Left renal cortex interstitium (tissue), 4 donors: Measurements from ENCODE around the gene SIPA1. TPM values are rescaled to one million over a fixed set of nuclear protein-coding genes. Genes with fewer than 3 reads are reported as not detected.

Experiments
- DNase-seq, 4 donors: peaks; one replicate each; pipeline ENCODE4 v3.0.0-alpha.2; 2013; ENCODE audit warnings: low read depth in 4 of 4, low spot score in 2 of 4, missing footprints in 1 of 4
- polyA plus RNA-seq, 4 donors: library from polyadenylated mRNA; unstranded; fragments of 120-200 nt; gene quantifications; one replicate each; pipeline ENCODE4 v1.2.1, GENCODE V29; 2013; ENCODE audit not compliant: insufficient read length in 4 of 4

Gene SIPA1
- polyA plus RNA-seq, 4 donors = 23.2 to 46.3 (median 31.4) TPM

- no peak for DNase-seq
These were observed 2.8 kb downstream of the SIPA1 start for GRCh38 chr11:65640483-65641296.

- DNase-seq = no peak
These were observed 3.6 kb downstream of the SIPA1 start for GRCh38 chr11:65641297-65642013.

GRCh38 chr11:65642014-65642671, 4.2 kb downstream of the SIPA1 start:
- DNase-seq = no peak

DNA sequence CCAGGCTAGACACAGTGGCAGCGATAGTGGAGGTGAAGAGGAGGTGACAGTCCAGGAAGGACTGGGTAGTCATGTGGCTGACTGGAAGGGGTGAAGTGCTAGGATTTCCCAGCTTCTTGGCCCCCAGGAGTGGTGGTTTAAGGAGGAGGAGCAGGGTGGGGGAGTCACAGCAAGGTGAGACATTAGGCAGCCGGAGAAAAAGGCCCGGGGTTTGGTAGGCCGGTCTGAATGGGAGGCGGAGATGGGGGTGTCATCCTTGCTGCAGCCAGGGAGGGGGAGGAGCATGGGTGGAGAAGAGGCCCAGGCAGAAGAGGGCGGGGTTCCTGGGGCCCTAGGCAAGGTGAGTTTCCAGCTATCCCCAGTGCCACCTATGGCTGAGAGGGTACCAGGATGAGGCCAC, 6.1 kb downstream of the SIPA1 start:
- no peak for DNase-seq

DNA sequence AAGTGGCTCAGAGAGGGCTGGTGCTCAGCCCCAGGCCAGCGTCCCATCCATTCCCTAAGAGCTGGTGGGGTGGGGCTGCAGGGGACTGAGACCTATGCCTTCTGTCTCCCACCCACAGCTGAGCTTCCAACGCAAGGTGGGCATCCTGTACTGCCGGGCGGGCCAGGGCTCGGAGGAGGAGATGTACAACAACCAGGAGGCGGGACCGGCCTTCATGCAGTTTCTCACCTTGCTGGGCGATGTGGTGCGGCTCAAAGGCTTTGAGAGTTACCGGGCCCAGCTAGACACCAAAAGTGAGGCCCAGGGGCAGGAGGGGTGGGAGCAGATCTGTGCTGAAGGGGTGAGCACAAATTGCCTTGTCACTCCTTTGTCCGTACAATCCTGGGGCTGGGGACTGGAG, 6.9 kb downstream of the SIPA1 start:
- DNase-seq = no peak

GRCh38 chr11:65645710-65646109, 7.8 kb downstream of the SIPA1 start:
- no peak for DNase-seq

- DNase-seq = no peak
These were observed 8.5 kb downstream of the SIPA1 start for GRCh38 chr11:65646288-65646957.

DNA sequence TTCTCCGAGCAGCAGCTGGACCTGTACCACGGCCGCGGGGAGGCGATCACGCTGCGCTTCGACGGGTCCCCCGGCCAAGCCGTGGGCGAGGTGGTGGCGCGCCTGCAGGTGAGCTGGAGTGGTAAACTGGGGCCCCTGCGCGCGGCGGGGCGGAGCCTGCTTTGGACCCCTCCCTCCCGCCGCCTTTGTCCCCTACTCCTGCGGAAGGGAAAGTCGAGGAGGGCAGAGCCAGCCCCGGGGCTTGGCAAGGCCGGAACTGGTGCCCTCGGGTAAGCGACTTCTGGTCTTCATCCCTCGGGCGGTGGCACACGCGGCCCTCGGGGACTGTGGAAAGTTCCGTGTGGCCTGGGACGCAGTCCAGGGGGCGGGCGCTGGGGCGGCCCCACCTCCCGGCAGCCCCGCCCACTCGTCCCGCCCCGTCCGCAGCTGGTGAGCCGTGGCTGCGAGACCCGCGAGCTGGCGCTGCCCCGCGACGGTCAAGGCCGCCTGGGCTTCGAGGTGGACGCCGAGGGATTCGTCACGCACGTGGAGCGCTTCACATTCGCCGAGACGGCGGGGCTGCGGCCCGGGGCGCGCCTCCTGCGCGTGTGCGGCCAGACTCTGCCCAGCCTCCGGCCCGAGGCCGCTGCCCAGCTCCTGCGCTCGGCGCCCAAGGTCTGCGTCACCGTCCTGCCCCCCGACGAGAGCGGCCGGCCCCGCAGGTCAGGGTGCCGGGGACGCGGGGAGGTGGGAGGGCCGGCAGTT, 9.2 kb downstream of the SIPA1 start:
- DNase-seq = peak in 1 of 4 donors; percentile 29

GRCh38 chr11:65648997-65649493, 11.1 kb downstream of the SIPA1 start:
- DNase-seq = no peak

DNA sequence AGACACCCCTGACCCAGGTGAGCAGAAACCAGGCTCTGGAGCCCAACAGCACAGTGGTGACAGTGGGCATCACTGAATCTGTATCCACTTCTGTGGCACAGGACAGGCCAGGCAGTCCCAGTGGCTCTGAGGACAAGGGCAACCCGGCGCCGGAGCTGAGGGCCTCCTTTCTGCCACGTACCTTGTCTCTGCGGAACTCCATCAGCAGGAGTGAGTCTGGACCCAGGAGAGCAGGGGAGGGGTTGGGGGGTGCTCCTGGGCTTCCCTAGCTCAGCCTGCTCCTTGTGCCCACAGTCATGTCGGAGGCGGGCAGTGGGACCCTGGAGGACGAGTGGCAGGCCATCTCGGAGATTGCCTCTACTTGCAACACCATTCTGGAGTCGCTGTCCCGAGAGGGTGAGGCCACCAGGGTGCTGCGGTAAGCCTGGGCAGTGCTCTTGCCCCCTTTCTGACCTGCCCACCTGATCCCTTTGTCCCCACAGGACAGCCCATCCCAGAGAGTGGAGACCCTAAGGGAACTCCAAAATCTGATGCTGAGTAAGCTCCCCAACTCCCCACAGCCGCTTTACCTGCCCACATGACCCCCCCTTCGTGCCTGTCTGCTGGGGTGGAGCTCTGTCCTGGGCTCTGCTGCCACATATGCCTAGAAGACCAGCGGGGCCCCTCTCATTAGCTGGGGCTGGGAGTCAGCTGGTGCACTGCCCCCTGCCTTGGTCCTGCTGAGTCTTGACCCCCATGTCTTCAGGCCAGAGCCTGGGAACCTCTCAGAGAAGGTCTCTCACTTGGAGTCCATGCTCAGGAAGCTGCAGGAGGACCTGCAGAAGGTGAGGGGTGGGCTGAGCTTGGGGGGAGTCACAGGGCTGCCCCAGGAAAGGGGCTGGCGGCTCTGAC, 12.0 kb downstream of the SIPA1 start:
- no peak for DNase-seq

DNA sequence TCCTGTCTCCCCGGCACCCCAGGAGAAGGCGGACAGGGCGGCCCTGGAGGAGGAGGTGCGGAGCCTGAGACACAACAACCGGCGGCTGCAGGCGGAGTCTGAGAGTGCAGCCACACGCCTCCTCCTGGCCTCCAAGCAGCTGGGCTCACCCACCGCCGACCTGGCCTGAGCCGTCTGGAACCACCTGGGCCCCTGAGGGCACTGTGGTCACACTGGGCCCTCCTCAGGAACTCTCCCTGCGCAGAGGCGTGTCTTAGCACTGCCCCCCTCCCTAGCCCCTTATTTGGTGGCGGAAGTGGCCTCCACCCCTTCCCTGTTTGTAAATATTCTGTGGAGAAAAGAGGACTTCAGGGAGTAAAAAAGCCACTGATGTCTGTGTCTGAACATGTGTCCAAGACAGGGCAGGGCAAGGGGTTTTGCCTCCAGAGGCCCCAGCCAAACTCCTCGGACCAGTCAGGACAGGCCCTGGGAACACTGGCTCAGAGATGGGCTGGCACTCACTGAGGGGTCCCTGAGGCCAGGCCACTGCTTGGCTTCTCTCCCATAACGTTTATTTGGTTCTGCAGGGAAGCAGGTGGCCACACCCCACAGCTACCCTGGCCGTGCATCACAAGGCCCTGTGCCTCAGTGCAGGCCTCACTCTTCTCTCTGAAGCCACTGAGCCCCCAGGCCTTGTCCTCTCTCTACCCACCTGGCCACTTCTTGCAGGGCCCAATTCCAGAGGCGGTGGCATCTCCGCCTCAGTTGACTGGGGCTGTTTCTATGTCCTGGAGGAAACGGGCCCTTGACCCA, 12.8 kb downstream of the SIPA1 start:
- no peak for DNase-seq

- DNase-seq = no peak
These were observed 13.4 kb downstream of the SIPA1 start for GRCh38 chr11:65651339-65651588.

DNA sequence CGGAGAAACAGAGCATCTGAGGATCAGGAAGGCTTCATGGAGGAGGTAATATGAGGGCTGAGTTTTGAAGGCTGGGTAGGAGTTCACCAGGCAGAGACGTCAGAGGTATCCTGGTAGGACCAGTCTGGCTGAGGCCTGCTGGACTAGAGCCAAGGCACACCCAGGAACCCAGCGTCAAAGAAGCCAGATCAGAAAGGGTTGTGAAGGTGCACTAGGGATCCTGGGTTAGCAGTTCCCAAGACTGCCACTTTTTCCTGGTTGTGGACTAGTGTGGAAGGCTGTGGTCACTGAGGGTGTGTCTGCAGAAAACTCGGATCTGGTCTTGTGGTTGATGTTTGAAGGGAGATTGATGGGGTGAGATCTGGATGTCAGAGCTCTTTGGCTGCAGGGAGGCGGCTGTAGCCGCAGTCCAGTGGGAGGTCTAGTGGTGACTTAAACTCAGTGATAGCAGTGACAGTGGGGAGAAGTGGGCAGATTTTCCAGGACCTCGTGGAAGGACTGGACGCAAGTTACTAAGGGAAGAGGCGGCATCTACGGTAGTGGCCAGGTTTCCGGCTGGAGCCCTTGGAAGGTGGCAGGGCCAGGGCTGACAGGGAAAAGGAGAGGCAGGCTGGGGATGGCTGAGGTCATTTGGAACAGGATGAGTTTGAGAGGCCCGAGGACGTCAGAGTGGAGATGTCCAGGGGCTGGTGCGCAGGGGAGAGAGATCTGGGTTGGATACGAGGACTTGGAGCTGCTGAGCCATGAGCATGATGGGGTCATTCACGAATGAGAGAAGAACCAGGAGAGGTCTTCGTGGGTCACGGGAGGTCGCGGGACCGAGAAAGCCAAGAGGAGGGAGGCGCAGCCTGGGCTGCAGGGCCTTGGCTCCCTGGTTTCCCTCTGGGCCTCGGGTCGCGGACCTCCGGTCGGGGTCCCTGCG, 13.9 kb downstream of the SIPA1 start:
- DNase-seq = no peak

DNA sequence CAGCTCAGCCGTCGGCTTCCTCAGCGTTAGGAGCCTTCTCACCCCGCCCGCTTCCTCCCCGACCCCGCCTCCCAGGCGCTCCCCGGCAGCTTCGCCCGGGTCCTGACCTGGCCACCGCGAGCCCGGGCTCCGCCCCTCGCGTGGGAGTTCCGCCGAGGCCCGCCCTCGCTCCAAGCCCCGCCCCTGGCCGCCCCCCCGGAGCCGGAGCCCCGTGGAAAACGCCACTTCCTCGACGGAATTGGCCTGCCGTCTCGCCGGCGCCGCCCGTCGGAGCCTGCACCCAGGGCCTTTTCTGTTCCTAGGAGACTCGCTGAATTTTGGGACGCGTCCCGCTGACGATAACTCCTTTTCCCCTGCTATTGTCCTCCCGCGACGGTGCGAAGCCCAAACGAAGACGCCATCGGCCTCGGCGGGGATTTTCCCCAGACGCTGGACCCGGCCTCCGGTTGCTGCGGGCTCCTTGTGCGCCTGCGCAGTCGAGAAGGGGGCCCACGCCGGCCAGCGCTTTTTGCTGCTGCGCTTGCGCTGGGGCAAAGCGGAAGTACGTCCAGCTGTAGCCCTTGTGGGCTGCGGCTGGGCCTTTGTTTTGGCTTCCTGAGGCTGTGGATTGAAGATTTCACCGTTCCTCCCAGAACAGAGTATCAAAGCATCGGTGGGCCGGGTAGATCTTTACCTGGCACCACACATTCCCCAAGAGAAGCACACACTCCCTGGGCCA, 14.8 kb downstream of the SIPA1 start:
- peak; percentile 84 to 91 (median 87) for DNase-seq

DNA sequence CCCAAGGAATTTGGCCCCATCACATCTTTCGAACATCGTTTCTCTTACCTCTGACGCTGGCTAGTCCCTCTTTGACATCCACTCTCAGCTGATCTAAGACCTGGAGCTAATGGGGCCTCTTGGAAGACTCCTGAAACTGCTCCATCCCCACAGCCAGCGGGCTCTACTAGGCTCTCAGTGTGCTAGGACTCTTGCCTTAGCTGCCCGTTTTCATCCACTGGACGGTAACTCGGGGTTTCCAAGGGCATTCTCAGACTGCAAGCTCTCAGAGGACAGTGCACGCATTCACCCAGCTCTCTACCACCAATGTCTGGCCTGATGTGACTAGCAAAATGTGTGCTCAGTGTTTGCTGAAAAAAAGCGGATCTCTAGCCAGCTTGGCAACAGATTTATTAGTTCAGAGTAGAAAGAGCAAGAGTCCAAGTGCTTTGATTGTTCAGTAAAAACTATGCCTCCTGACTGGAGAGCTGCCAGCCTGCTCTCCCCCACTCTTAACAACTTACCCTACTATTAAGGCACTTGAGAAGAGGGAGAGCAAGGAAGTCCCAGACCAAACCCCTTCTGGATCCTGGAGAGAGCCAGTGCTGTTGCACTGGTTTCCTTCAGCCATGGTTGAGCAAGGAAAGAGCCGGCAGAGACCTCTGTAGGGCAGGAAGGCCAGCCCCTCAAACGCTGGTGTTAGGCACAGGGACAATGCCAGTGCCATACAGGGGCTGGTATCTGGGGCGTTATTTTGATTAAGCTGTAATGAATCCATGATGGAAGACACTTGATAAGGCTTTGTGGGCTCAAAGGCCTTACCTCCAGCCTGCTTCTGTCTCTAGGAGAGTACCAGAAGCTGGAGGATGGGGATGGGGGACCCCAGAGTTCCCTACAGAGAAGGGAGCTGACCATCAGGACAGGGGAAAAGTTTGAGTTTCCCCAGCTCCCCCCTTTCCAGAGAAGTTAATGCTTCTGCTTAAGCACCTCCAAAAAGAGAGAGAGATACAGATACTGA, 15.6 kb downstream of the SIPA1 start:
- no peak for DNase-seq
